Brain microvascular endothelial cell (primary cell): ENCODE data around the gene SMAD6.

Experiments used
- DNase-seq: peaks from one replicate; pipeline ENCODE4 v3.0.0-alpha.2; 2020
- H3K27ac ChIP-seq: fragments of 250-450 bp; sonication (Bioruptor Pico); 2 replicates; pipeline ENCODE4 v1.5.1; 2020; ENCODE audit warnings: mild to moderate bottlenecking, moderate library complexity
- H3K27me3 ChIP-seq: fragments of 250-450 bp; sonication (Bioruptor Pico); replicated peaks from 2 replicates; pipeline ENCODE4 v1.5.1; 2020; ENCODE audit warnings: mild to moderate bottlenecking
- H3K36me3 ChIP-seq: fragments of 250-450 bp; sonication (Bioruptor Pico); replicated peaks from 2 replicates; pipeline ENCODE4 v1.5.1; 2020; ENCODE audit warnings: mild to moderate bottlenecking
- H3K4me3 ChIP-seq: 2 replicates; pipeline ENCODE4 v1.5.1; 2011; ENCODE audit warnings: low read depth, mild to moderate bottlenecking, control low read depth, low read length, moderate library complexity
- in situ Hi-C: cut with HindIII; loops from 2 replicates; pipeline ENCODE4 v1.10.0; 2017; ENCODE audit warnings: low sequenced_read_pairs, low pct_ligation_motif_present
- TF ChIP-seq, protein P1 (sequence below): IDR thresholded peaks from 2 replicates; pipeline ENCODE4 v1.5.1; 2011; ENCODE audit warnings: low read depth, mild to moderate bottlenecking, moderate library complexity, low read length, control low read depth, inconsistent platforms; ENCODE audit errors: missing control alignments

Gene SMAD6

DNA sequence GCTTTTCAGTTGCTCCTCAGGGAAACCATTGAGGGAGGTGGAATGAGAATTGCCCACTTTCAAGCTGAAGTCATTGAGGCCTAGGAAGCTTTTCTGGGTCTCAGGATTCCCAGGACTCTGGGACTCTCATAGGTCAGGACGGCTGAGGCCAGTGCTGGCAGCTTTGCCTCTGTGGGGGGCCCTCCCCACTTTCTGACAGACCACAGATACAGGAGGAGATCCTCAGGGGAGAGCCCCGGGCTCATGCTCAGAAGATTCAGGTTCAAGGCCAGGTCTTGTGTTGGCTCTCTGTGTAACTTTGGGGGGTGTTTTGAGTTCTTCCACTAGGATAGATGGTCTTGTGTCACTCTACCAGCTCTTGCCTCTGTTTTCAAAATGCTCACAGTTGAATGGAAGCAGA, 50.0 kb downstream of the SMAD6 start:
- DNase-seq = no peak
- Histone ChIP-seq H3K4me3 (no peak overlapping the region), H3K27me3 (no peaks in the 10 kb centered on the region), H3K27ac (no peak overlapping the region), H3K36me3 (no peaks in the 10 kb centered on the region)
- TF ChIP-seq, protein P1, sequence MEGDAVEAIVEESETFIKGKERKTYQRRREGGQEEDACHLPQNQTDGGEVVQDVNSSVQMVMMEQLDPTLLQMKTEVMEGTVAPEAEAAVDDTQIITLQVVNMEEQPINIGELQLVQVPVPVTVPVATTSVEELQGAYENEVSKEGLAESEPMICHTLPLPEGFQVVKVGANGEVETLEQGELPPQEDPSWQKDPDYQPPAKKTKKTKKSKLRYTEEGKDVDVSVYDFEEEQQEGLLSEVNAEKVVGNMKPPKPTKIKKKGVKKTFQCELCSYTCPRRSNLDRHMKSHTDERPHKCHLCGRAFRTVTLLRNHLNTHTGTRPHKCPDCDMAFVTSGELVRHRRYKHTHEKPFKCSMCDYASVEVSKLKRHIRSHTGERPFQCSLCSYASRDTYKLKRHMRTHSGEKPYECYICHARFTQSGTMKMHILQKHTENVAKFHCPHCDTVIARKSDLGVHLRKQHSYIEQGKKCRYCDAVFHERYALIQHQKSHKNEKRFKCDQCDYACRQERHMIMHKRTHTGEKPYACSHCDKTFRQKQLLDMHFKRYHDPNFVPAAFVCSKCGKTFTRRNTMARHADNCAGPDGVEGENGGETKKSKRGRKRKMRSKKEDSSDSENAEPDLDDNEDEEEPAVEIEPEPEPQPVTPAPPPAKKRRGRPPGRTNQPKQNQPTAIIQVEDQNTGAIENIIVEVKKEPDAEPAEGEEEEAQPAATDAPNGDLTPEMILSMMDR = no peak
- in situ Hi-C loops = no loop called here

DNA sequence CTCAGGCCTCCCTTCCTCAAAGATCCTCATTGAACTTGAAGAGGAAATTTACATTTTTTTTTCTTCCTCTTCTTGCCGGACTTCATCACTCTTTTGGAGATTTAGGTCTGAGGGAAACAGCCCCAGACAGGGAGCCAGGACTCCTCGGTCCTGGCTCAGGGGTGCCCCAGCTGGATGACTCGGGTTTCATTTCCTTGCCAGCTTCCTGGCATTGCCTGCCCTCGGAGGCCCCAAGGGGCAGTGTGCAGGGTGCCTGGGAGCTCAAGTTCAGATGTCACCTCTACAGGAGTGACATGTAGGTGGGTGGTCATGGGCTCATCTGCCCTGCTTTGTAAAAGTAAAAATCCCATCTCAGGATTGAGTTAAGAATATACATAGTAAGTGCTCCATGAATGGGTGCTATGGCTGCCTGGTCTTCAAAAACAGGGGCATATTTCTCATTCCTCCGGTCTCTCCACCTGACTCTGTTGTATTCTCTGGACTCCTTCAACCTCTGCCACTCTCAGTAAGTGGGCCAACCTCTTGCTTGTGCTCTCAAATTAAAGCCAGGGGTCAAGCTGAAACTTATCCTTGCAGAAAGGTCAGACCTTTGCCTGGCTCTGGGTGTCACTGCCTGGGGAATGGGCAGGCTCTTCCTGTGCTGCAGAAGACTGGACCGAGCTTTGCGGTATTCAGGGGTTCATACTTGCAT, 51.8 kb downstream of the SMAD6 start:
- no peaks in the 10 kb centered on the region for H3K36me3 ChIP-seq
- no peak for DNase-seq
- TF ChIP-seq, protein P1 = no peak
- no peak overlapping the region for H3K4me3 ChIP-seq
- no peak overlapping the region for H3K27ac ChIP-seq
- no peaks in the 10 kb centered on the region for H3K27me3 ChIP-seq
- in situ Hi-C loops = no loop called here

DNA sequence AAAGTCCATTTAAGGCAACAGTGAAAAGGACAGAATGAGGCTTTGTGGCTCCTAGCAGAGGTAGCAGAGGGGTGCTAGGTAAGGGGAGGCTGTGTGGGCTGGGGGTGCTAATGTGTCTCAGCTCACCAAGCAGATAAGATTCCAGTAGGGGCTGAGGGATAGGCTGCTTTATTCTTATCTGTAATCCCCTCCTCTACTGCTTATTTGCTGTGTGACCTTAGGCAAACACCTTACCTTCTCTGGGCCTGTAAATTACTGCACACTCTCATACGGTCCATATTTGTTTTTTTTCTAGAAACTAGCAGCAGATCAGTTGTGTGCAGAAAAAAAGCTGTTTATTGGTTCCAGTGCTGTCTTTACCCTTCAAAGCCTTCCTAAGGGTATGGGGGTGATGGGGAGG, 52.8 kb downstream of the SMAD6 start:
- in situ Hi-C loops = no loop called here
- TF ChIP-seq, protein P1 = no peak

DNA sequence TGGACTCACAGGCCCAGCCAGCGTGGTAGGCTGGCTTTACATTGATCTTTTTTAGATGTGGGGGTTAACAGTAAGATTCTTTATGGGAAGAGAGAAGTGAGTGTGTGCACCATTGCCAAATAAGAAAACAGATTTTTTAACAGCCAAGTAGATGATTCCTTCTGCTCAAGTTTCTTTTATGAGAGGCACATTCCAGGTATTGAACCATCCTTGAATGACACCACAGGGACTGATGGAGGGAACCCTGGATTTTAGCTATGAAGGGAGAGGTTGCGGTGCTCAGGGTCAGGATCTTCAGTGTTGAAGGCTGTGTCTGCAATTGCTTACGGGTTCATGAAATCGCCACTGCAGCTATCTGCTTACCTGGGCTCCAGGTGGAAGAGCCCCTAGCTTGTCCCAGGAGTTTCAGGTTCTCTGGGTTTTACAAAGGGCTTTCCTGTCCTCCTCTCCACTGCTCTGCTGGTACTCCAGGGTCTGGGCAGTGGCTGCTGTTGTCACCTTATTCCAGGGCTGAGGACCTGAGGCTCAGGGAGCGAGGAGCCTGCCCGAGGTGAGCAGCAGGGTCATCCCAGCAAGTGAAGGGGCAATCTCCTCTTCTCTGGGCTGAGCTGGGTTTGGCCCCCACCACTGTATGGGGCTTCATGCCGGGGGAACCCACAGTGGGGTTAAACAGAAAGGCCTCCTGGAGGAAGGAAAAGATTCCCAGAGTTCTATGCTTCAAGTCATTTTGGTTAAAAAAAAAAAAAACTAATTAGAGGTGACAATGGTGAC, 53.4 kb downstream of the SMAD6 start:
- TF ChIP-seq, protein P1 = no peak
- Histone ChIP-seq H3K4me3 (no peak overlapping the region), H3K27me3 (no peaks in the 10 kb centered on the region), H3K36me3 (no peaks in the 10 kb centered on the region), H3K27ac (no peak overlapping the region)
- no peak for DNase-seq
- in situ Hi-C loops = no loop called here

More for the DNA sequence above, 52.8 kb downstream of the SMAD6 start:
- Histone ChIP-seq H3K36me3 (no peaks in the 10 kb centered on the region), H3K27ac (no peak overlapping the region), H3K27me3 (no peaks in the 10 kb centered on the region), H3K4me3 (no peak overlapping the region)
- DNase-seq = no peak

DNA sequence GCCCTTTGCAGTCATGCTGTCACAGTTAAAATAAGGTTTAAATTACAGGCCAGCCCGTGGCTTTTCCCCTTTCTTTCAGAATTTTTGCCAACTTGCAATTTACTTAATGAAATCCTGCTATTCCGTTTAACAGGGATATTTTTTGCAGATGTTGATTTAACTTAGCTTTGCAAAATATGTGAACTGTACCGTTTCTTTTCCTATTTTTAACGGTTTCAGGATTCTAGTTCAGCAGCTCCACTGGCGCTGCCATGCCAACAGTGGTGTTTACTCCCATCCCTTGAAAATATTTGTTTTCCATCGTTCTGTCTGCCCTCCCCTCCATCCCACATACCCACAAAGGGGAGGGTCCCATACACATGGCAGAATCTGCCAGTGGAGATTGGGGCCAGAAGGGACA, 54.3 kb downstream of the SMAD6 start:
- H3K27me3 ChIP-seq = no peaks in the 10 kb centered on the region
- DNase-seq = no peak

More for the DNA sequence above, 54.3 kb downstream of the SMAD6 start:
- no peak overlapping the region for H3K27ac ChIP-seq
- H3K36me3 ChIP-seq = no peaks in the 10 kb centered on the region
- H3K4me3 ChIP-seq = no peak overlapping the region
- TF ChIP-seq, protein P1 = no peak
- in situ Hi-C loops = no loop called here
